H1 (cell line): ENCODE data around the gene TDRD15.

Source experiments
- CTCF ChIP-seq, 3 experiments: IDR thresholded peaks; 1 replicate in 2 of 3; 2 replicates in 1 of 3; pipeline versions ENCODE4 v1.5.1 to v1.6.1; 2011; ENCODE audit warnings: low read length in 3 of 3, mild to moderate bottlenecking in 3 of 3, inconsistent platforms in 2 of 3, low read depth in 1 of 3, moderate library complexity in 1 of 3; ENCODE audit not compliant: insufficient read depth in 1 of 3; ENCODE audit errors: control extremely low read depth in 1 of 3
- EP300 ChIP-seq, 2 experiments: IDR thresholded peaks; 1 replicate in 1 of 2; 2 replicates in 1 of 2; pipeline ENCODE4 v1.6.1; 2011 to 2012; ENCODE audit warnings: low read depth in 2 of 2, low read length in 2 of 2, mild to moderate bottlenecking in 2 of 2, borderline replicate concordance in 1 of 2, inconsistent platforms in 1 of 2, moderate library complexity in 1 of 2
- JUND ChIP-seq: IDR thresholded peaks from 2 replicates; pipeline ENCODE4 v1.6.1; 2011; ENCODE audit warnings: mild to moderate bottlenecking, improper control_type of control experiment, low read length
- PHF8 ChIP-seq: fragments of 200-600 bp; sonication (generic); conservative IDR thresholded peaks from 2 replicates; pipeline ENCODE4 v1.7.1; 2012; ENCODE audit warnings: low read depth, mild to moderate bottlenecking, inconsistent platforms, low read length, moderate library complexity
- POLR2A ChIP-seq, 2 experiments: IDR thresholded peaks; 1 replicate in 1 of 2; 2 replicates in 1 of 2; pipeline ENCODE4 v1.6.1; 2011; ENCODE audit warnings: low read depth in 2 of 2, low read length in 2 of 2, mild to moderate bottlenecking in 2 of 2; ENCODE audit errors: control extremely low read depth in 1 of 2
- POLR2AphosphoS5 ChIP-seq: IDR thresholded peaks from 2 replicates; pipeline ENCODE4 v1.6.1; 2011; ENCODE audit warnings: low read depth, low read length
- TAF1 ChIP-seq: IDR thresholded peaks from 2 replicates; pipeline ENCODE4 v1.6.1; 2011; ENCODE audit warnings: mild to moderate bottlenecking, low read depth, low read length
- YY1 ChIP-seq: IDR thresholded peaks from 2 replicates; pipeline ENCODE4 v1.6.1; 2011; ENCODE audit warnings: low read depth, mild to moderate bottlenecking, low read length
- TF ChIP-seq, protein P1 (sequence below): IDR thresholded peaks from 2 replicates; pipeline ENCODE4 v1.6.1; 2011; ENCODE audit warnings: low read depth, mild to moderate bottlenecking, low read length; ENCODE audit not compliant: insufficient read depth

- TF ChIP-seq CTCF (IDR thresholded peaks at IDR 0.05; ENCODE audit: control extremely low read depth in 1 of 3, insufficient read depth in 1 of 3, low read depth in 1 of 3, low read length in 3 of 3) (no peak), PHF8 (no peak), POLR2A (IDR thresholded peaks at IDR 0.05; ENCODE audit: control extremely low read depth in 1 of 2, low read depth in 2 of 2, low read length in 2 of 2) (no peak), POLR2AphosphoS5 (no peak), JUND (no peak), YY1 (no peak), TAF1 (no peak), EP300 (IDR thresholded peaks at IDR 0.05; ENCODE audit: borderline replicate concordance in 1 of 2, low read depth in 2 of 2, low read length in 2 of 2) (no peak)
- TF ChIP-seq, protein P1, sequence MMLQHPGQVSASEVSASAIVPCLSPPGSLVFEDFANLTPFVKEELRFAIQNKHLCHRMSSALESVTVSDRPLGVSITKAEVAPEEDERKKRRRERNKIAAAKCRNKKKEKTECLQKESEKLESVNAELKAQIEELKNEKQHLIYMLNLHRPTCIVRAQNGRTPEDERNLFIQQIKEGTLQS, result no peak
Measured at GRCh38 chr2:21092308-21092869, 31.4 kb upstream of the TDRD15 start.
